NCI-H446 (cell line): ENCODE data around the gene SEMA4D.
"Not testable (repeated sequence)": the region's sequence is repeated elsewhere in the genome, so short reads cannot be mapped to it uniquely, and the experiment has no call there.

Experiments
- DNase-seq, 2 experiments: peaks; one replicate each; lab custom pipeline; 2025; lab: John Stamatoyannopoulos, UW

SEMA4D gene

DNA sequence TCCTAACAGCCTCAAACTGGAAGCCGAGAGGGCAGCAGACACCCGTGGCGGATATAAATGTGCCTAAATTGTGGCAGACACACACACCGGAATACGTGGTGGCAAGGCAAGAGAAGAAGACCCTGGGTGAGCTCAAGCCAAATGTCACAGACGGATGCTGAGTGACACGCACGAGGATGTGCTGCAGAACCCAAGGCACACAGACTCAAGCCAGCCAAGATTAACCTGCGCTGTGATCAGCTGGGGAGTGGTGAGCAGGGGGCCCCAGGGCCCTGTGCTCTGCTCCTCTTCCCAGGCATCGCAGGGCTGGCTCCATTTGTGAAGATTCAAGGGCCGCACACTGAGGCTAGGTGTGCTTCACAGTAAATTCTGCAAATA lies 16.4 kb downstream of the SEMA4D start:
- no peak for DNase-seq

DNA sequence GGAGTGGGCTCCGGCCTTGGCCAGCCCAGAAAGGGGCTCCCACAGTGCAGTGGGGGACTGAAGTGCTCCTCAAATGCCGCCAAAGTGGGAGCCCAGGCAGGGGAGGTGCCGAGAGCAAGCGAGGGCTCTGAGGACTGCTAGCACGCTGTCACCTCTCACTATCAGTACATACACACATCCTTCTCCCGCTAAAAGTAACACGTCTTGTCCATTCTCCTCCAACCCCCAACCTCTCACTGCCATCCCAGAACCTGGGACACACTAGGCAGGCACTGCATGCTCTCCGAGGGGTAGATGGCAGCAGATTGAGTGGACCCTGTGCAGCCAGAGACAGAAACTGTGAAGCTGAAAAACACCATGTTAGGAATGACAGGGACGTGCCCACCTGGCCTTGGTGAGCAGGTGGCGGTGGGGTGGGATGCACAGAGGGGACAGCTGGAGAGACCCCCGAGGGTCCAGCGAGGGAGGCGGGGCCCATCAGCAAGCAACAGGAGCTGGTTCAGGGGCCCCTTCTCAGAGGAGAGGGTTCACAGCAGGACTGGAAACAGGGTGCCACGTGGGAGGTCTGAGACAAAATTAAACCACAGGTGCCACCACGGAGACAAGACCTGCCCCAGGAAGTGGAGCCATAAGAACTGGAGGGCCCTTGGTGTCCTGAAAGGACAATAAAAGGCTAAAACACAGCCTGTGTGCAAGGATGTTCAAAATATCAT lies 16.9 kb downstream of the SEMA4D start:
- DNase-seq = no peak

DNA sequence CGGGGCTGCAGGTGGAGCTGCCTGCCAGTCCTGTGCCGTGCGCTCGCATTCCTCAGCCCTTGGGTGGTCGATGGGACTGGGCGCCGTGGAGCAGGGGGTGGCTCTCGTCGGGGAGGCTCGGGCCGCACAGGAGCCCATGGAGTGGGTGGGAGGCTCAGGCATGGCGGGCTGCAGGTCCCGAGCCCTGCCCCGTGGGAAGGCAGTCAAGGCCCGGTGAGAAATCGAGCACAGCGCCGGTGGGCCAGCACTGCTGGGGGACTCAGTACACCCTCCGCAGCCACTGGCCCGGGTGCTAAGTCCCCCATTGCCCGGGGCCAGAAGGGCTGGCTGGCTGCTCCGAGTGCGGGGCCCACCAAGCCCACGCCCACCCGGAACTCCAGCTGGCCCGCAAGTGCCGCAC lies 17.5 kb downstream of the SEMA4D start:
- DNase-seq = not testable (repeated sequence)

DNA sequence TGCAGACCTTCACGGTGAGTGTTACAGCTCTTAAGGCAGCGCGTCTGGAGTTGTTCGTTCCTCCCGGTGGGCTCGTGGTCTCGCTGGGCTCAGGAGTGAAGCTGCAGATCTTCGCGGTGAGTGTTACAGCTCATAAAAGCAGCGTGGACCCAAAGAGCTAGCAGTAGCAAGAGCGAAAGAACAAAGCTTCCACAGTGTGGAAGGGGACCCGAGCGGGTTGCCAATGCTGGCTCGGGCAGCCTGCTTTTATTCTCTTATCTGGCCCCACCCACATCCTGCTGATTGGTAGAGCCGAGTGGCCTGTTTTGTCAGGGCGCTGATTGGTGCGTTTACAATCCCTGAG lies 18.3 kb downstream of the SEMA4D start:
- DNase-seq = not testable (repeated sequence)

DNA sequence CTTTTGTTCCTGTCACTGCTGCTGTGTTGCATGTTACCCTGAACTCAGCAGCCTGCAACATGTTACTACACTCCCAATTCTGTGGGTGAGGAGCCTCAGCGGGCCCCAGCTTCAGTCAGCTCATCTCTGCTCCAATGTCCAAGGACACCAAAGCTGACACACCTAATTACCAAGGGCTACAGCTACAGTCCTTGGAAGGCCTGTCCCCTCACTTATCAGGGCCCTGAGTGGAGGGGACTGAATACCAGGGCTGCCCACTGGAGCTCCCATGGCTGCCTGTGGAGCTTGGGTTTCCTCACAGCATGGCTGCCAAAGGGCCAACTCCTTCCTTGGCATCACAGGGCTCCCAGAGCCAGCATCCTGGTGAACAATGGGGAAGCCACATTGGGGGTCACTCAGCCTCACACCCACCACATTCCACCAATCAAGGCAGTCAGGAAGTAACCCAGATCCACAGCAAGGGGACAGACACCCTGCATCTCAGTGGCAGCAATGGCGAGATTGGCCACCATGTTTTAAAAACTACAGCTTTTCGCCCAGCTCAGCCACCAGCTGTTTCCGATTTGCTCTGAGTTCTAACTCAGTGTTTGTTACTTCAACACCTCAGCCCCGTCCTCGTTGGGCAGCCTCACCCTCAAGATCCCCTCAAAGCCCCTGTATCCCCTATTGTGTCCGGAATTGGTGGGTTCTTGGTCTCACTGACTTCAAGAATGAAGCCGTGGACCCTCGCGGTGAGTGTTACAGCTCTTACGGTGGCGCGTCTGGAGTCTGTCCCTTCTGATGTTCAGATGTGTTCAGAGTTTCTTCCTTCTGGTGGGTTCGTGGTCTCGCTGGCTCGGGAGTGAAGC lies 18.9 kb downstream of the SEMA4D start:
- DNase-seq = no peak

DNA sequence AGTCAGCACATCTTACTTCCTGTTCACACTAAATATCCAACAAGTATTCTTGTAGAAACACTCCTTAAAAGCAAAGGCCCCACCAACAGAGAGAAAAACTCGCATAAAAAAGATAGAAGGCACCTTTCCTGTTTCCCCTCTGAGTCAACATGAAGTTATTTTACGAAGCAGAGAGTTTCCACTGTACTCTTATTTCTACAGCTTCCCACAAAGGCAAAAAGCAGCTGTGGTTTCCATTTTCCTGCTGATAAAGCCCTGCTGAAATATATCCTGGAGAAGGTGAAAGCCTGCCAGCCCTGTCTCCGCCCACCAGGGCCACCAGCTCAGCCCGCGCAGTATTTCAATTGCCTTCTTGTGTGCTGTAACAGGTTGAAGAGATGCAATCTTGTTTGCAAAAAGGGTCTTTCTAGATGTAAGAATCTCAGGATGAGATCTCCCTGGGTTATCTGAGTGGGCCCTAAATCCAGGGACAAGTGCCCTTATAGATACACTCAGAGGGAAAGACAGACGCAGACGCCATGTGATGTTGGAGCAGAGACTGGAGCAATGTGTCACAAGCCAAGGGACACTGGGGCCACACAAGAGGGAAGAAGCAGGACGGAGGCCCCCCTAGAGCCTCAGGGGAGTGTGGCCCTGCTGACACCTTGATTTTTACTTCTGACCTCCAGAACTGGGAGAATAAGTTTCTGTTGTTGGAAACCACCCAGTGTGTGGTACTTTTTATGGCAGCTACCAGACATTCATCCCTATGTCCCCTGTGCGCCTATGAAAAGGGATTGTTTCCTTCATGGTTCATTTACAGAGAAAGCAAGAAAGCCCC lies 19.9 kb downstream of the SEMA4D start:
- DNase-seq = no peak

DNA sequence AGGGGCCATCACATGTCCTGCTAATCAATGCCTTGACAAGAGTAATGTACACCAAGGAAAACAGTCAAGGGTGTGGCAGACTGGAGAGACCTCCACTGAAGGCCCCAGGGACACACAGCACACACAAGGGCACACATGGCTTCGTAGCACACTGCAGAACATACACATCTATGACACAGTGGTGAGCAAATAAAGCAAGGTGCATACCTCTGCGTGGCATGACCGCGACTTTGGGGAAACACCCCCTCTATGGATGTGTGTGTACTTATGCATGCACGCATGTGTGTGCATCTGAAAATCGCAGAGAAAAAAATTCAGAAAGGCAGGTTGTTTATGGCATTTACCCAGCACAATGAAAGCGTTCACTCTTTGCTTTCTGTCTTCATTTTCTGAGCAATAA lies 20.5 kb downstream of the SEMA4D start:
- no peak for DNase-seq

DNA sequence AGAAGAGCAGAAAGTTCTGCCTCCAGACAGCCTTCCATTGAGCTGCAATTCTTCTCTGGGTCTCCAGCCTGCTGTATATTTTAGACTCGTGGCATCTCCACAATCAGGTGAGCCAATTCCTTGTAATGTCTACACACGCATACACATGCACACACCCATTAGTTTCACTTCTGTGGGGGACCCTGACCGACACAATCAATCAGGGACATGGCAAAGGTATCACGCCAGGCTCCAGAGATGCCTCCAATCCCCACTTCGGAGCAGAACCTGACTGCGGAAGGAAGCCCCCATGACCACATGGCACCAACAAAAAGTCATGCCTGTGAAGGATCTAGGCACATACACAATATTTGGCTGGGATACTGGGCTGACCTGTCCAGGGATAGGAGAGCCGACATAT lies 21.4 kb downstream of the SEMA4D start:
- no peak for DNase-seq

DNA sequence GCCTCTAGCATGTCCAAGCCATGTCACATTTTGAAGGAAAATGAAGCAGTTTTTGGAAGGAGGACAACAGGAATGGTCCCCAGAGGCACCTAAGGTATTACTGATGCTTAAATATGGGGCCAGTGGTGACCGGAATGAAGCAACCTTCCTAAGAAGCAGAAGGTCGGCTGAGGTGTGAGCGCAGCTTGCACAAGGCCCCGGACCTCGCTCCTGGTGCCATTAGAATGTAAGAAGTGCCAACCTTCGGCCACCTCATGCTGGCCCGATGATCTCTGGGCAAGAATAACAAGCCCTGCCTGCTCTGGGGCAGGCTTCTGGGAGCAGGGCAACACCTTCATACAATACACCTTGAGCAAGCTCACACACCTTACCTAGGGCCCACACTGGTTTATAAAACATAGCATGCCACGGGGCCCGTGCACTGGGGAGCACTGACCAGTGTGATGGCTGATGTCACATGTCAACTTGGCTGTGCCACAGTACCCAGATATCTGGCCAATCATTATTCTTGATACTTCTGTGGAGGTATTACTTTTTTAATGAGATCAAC lies 21.9 kb downstream of the SEMA4D start:
- DNase-seq = no peak

GRCh38 chr9:89474939-89475338 lies 23.0 kb downstream of the SEMA4D start:
- DNase-seq = no peak

GRCh38 chr9:89473762-89474469 lies 24.0 kb downstream of the SEMA4D start:
- no peak for DNase-seq

GRCh38 chr9:89471796-89472320 lies 26.1 kb downstream of the SEMA4D start:
- not testable (repeated sequence) for DNase-seq

DNA sequence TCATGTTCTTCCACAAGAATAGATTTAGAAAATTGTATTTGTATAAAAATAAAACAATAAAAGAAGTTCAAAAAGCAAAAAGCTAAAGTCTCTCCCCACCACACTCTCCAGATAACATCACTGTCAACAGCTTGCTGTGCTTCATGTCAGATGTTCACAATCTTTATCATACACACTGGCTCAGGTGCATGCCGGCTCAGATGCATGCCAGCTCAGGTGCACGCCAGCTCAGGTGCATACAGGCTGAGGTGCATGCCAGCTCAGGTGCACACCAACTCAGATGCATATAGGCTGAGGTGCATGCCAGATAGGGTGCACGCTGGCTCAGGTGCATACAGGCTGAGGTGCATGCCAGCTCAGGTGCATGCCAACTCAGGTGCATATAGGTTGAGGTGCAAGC lies 26.5 kb downstream of the SEMA4D start:
- no peak for DNase-seq

DNA sequence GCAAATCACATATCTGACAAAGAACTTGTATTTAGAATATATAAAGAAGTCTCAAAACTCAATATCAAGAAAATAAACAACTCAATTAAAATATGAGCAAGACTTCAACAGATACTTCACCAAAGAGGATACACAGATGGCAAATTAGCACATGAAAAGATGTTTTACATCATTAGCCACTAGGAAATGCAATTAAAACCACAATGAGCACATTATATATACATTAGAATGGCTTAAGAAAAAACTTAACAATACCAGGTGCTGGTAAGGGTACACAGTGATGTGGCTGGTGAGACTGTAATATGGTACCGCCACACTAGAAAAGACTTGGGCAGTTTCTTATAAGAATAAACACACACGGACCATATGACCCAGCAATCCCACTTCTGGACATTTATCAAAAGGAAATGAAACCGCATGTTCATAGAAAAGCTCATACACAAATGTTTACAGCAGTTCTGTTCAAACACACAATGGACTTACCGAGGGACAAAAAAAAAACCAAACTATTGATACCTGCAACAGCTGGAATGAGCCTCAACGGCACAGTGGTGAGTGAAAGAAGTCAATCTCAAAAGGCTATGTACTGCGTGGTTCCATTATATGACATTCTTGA lies 27.6 kb downstream of the SEMA4D start:
- no peak for DNase-seq

DNA sequence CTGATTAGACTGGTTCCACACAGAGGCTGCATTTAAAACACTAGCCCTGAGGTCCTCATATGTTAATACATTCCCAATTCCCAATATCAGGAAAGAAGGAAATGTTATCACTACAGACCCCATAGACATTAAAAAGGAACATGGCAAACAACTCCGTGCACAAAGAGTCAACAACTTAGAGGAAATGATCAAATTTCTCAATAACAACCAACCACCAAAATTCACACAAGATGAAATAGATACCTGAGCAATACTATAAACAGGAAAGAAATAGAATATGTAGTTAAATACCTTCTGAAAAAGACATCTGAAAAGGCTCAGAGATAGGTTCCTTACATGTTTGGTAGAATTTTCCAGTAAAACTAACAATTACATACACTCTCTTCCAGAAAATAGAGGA lies 28.9 kb downstream of the SEMA4D start:
- DNase-seq = no peak

DNA sequence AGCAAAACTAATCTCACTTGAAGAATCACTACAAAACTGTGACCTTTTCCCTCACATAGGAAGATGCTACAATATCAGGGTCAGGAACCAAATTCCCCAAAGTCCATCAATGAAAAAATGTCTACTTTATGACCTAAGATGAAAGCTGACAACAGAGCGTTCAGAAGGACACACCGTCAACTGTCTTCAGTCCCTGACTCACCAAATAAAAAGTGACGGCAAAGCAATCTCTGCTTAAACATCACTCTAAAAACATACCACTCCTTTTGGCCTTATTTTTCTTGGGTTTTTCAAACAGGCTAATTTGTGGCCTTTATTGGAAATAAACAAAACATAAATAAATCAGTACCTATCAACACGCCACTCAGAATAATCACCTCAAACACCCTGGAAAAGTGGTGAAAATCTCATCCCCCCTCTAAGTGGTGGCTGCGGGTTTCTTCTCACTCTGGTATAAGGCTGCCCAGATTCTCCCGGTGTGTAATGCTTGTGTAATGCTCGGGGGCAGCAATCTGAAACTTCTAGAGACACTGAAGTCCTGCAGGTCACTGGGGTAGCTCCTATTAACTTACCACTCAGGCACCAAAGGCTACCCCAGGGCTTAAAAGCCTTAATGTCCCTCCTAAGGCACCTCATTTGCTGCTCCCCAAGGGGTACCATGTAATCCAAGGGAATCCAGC lies 29.5 kb downstream of the SEMA4D start:
- no peak for DNase-seq

GRCh38 chr9:89467278-89467625 lies 30.7 kb downstream of the SEMA4D start:
- no peak for DNase-seq

- DNase-seq = no peak
These were observed 31.2 kb downstream of the SEMA4D start for GRCh38 chr9:89466451-89467277.

GRCh38 chr9:89465726-89466308 lies 32.1 kb downstream of the SEMA4D start:
- DNase-seq = no peak
